HG02938 (cell line): ENCODE results near the gene ZNF385C.

Source experiments
- ATAC-seq: cut with Tn5 transposase; IDR thresholded peaks from one replicate; pipeline ENCODE4 v1.9.1; 2021; ENCODE audit warnings: mild to moderate bottlenecking, moderate library complexity; ENCODE audit not compliant: unreplicated experiment

The ZNF385C gene

DNA sequence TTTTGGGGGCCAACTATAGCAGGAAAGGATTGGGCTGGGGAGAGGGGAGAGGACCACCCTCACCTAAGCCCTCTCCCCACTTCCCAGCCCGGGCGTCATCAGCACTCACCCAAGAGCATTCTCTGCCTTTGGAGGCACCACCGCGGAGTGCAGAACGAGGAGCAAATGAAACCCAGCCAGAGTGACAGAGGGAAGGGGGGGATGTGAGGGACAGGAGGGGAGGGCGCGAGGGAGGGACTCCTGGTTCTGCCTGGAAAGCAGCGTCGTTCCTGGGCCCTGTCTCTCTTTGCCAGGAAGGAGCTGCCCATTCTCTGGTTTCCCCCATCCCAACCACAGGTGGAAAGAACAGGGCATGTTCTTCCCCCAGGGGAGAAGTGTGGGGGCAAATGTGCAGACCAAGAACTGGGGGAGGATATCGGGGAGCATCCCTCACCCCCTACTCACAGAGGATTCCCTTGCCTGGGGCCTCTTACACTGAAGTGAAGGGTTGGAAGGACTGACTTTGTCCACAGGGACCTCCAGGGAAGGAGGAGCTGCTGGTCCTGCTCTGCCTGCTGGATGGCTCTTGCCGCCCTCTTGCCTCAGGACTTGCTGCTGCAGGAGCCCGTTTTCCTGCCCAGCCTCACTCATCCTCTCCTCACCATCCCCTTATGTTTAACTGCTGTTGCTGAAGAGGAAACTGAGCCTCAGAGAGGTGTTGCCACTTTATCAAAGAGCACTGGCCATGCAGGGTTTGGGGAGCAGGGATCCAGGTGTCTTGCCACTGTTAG, 44.4 kb downstream of the ZNF385C start:
- no peak for ATAC-seq

DNA sequence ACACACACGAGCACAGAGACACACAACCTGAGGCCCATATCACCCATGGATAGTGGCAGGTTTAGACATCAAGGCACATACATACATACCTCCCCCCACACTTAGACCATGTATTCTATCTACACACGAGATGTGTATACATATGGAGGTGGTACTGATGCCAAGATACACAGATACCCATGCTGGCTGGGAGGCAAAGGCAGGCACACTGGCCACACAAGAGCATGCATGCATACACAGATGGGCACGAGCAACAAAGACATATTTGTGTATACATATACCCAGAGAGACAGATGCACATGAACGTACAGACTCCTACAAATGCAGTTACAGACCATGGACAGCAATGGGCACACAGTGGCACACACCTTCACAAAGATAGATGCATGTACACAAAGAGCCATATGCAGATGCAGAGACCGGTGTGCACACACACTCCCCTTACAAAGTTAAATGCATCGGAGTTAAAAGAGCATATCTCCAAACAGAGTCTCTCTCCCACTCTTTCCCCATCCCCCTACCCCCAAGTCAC, 45.9 kb downstream of the ZNF385C start:
- ATAC-seq: no peak

DNA sequence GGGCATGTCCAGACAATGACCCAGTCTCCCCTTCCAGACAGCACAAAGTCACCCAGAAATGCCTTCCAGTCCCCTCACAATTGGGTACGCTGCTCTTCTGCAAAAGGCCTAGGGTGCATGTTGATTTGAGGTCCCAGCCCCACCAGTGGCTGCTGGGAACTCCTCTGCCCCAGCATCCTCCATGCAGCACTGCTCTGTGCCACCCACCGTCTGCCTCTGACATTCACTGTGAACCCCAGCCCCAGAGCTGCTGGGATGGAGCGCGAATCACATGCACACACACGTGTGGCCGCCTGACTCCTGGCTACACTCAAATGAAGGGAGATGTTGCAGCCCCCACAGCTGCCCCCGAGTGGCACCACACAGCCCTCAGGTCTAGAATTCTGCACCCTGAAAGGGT, 46.6 kb downstream of the ZNF385C start:
- no peak for ATAC-seq

DNA sequence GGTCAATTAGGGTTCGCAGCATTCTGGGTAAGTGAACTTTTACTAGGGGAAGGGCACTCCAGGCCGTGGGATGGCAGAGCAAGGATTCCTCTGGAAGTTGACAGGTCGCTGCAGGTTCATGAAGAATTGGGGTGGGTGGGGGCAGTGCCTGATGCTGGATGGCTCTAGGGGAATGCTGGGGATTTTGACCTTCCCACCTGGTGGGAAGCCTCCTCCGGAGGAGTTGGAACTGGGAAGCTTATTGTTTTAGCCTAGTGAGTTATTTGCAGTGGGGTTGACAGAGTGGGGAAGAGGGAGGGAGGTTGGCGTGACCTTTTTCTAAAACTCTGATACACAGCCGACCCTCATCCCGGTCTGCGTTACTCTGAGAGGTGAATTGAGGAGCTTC, 47.3 kb downstream of the ZNF385C start:
- no peak for ATAC-seq

DNA sequence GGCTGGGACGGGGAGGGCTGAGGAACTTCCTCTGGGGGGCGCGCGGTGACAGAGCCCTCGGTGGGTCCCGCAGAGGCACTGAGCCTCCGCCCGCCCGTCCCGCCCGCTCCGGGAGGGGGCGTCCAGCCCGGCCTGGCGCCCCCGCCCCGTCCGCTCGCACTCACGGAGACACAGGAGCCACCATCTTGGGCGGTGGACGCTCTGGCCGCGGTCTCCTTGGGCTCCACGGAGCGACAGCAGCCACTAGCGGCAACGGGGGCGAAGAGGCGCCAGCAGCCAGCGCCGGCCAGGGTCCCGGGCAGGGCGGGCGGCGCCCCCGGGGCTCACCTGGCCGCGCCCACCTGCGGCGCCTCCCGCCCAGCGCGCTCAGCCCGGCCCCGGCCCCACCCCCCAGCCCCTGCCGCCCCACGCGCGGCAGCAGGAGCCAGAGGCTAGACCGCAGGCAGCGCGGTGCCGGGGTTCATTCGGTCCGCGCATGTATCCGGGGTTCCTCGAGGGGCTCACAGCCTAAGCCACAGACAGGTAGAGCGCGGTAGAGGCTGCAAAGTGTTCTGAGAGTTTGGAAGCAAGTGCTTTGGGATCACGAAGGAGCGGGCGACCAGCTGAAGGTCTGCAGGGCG, 47.8 kb downstream of the ZNF385C start, which contains the start of gene C17orf113:
TSS of gene C17orf113 (minus strand) at position 209 of the 620 bp plus-strand sequence. CDS start 7,225 bp downstream, outside the sequence.
- no peak for ATAC-seq

DNA sequence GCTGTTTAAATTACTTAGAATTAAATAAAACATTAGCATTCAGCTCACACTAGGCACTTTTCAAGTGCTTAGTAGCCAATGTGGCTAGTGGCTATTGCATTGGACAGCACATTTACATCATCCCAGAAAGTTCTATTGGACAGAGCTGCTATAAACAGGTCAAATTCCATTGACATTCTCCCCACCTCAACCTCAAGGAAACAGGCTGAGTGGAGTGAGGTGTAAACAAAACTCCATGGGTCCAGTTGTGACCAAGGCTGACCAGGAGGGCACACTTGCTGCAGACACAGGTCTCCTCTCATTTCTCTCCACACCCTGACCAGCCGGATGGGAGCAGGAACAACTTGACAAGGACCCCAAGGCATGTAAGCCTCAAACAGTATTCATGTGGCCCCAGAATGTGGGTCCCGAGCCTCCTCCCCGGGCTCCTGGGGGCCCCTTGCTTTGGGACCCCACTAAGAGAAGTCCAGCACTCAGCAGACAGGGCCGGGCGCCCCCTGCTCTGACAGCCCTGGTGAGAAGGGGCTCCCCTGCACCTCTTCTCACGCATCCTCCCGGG, 48.4 kb downstream of the ZNF385C start:
- no peak for ATAC-seq

DNA sequence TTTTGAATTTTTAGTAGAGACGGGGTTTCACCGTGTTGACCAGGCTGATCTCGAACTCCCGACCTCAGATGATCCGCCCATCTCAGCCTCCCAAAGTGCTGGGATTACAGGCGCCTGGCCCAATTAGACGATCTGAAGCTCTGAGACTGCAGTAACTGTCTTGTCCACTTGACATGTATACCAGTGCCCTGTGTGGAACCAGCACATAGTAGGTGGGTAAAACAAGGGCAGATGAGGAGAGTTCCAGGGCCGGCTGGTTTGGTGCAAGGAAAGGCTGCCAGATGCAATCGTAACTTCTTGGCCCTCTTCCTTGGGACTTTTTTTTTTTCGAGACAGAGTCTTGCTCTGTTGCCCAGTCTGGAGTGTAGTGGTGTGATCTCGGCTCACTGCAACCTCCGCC, 50.9 kb downstream of the ZNF385C start:
- ATAC-seq: no peak

DNA sequence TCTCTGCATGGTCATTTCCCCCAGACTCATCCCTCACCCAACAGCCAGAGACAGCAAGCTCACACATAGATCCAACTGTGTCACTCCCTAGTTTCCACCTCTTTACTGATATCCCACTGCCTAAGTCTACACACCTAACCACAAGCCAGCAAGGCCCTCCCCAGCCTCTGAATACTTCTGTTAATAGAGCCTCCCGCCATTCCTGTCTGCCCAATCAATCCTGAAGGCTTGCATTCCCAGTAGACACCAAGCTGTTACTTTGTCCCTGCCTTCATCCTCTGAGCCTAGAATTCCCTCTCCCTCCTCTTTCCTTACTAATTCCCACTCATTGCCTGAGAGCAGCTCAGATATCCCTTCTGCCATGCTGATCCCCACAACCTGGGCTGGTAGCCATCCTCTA, 52.6 kb downstream of the ZNF385C start:
- ATAC-seq: no peak

DNA sequence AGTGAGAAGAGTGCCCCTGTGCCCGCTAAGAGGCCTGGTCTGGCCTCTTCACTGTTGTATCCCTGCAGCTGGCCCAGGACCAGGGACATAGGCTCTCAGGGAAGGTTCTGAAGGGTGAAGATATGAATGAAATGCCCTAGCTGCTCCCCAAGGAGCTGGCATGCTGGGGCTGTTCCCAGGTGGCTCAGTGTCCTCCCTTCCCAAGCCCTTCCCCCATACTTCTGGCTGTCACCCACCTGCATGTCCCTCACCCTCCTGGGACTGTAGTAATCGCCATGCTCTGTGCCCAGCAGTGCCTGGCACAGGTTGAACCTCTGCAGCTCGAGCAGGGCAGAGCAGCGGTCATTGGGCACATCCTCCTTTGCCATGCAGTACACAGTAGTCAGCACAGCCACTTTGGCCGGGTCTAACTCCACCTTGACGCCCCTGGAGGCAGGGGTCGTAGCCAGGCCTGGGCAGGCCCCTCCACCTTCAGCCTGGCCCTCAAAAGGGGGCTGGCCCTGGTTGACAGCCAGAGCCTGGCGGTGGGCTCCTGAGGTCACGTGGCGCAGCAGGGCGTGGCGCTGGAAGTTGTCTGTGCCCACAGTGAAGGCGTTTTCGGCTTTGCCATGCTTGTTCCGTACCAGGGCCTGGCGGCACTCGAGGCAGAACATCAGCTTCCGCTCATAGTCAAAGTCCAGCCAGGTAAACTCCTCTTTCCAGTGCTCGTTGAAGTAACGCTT, 55.5 kb downstream of the ZNF385C start:
- ATAC-seq: no peak

DNA sequence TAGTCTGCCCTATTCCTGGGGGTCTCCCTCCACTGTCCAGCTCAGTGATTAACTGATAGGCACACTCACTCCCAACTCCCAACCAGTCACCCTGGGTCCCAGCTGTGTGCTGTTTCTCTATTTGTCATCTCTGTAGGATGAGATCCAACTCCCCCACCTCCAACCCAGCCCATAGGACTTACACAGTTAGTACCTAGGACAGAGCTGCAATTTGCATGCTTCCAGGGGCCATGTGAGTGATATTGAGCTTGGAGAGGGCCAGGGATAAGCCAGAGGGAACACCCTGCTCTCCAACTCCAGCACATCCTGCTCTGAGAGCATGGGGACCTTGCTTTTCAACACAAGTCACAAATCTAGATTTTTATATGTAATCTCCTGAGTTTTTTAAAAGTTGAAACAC, 56.7 kb downstream of the ZNF385C start:
- ATAC-seq: no peak

DNA sequence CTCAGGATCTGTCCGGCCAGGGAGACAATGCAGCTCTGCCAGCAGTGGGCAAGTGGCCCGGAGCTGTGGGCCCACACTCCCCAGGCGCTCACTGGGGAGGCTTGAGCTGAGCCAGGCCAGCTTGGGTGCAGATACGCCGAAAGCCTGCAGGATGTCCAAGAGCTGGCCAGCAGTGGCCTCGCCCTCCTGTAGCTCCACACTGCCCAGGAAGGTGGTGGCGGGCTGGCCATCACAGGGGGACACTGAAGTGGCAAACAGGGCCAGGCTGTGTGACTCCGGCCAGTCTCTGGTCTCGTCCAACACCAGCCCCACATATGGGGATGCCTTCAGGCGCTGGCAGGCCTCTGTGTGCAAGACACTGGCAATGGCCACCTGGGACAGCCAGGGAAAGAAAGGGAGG, 57.5 kb downstream of the ZNF385C start:
- ATAC-seq: no peak

DNA sequence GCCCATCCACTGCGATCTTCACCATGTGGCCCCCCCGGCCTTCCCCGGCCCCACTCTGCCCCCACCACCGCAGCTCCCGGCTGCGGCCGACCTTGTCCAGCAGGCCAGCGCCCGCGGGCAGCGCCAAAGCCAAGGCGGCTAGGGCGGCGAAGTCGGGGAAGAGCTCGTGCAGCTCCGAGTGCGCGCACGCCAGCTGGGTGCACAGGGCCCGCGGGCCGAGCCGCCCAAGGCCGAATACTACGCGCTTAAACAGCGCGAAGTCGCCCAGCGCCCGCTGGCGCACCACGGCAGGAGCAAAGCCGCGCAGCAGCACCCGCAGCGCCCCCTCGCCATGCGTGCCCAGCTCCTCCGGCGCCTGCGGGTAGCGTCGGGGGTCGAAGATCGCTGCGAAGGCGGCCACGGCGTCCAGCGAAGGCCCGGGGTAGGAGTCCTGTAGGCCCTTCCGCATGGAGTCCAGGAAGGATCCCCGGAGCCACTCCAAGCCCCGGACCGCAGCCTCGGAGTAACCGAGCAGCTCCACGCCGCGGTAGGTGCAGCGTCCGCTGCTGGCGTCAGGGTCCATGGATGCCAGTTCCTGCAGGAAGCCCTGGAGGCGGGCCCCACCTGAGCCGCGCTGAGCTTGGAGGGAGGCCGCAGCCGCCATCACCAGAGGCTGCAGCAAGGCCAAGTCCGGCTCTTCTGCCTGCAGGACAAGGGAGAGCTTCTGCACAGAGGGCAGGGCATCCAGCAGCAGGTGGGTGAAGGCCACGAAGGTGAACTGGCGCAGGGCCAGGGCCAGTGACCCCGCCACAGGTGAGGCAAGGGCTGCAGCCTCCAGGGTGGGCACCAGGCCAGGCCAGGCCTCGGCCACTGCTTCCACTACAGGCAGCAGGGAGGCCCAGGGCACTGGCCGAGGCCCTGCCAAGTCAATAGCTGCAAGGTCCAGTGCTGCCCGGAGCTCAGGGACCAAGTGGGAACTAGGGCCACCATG, 58.2 kb downstream of the ZNF385C start:
- ATAC-seq: no peak

DNA sequence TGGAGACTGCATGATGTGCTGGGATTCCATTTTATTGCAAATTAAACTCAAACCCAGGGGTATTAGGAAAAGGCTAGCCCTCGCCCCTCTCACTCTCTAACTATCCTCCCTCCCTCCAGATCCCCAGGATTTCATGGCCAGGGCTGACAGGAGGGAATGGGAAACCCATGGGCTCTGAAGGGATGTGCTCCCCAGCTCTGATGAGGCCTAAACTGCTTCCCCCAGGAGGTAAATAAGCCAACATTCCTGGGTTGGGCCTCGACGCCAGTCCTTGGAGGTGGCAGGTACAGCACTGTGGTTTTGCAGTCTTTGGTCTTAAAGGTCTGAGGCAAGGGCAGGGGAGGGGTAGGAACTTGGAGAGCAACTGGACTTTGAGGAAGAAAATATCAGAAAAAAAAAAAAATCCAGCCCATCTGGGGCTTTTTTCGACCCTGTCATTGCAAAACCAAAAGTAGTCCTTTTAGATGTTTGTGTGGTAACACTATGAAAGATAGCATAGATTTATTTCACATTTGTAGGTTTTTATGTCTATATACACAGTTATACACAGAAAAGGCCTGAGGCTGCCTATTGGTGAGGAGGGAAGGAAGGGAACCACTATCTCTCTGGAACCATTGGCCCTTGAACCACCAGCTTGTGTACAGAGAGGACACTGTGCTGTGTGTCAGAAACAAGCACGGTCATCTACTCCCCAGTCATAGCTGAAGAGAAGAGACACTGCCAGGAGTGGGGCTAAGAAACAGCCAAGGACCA, 59.9 kb downstream of the ZNF385C start:
- ATAC-seq: no peak

DNA sequence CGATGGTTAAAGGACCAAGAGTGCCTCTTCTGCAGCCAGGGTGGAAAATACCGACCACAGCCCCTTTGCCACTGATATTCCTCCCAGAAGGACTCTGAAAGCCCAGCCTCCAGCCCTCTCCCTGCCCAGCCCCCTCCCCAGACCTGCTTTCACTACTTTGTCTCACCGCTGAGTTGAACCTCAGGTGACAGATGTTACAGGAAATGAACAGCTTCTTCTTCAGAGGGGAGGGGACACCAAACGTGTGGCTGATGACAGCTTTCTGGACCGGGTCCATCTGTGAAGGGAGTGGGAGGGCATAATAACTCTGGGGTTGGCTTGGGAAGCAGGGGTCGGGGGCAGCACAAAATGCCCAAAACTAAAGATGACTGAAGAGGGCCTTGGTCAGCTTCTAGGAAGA, 64.2 kb downstream of the ZNF385C start:
- no peak for ATAC-seq

DNA sequence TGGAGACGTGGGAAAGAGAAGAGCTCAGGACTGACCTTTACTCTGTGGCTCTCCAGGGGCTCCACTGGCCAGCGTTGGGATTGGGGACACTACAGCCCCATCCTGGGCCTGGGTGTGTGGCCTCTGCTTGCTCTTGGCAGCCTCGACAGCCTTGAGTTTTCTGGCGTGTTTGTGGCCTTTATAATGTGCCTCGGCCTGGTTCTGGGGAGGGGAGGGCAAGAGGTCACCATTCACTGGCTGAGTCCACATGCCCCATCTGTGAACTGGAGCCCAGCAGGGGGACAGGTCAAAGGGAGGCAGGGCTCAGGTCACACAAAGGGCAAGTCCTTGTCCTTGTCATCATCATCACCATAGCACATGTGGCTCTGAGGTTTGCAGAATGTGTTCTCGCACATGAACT, 66.7 kb downstream of the ZNF385C start:
- no peak for ATAC-seq

DNA sequence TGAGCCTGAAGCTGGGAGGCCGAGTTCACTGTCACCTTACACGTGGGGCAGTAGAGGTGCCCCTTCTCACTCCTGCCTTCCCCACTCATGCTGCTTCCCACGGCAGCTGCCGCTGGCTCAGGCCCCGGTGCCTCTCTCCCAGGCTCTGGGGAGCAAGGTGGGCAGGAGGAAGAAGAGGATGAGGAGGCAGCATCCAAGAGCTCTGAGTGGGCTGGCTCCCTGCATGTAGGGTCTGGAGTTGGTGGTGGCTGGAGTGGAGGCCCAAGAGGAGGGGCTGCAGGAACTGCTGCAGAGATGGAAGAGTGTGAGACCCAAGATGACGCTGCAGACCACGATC, 69.5 kb downstream of the ZNF385C start:
- ATAC-seq: no peak

DNA sequence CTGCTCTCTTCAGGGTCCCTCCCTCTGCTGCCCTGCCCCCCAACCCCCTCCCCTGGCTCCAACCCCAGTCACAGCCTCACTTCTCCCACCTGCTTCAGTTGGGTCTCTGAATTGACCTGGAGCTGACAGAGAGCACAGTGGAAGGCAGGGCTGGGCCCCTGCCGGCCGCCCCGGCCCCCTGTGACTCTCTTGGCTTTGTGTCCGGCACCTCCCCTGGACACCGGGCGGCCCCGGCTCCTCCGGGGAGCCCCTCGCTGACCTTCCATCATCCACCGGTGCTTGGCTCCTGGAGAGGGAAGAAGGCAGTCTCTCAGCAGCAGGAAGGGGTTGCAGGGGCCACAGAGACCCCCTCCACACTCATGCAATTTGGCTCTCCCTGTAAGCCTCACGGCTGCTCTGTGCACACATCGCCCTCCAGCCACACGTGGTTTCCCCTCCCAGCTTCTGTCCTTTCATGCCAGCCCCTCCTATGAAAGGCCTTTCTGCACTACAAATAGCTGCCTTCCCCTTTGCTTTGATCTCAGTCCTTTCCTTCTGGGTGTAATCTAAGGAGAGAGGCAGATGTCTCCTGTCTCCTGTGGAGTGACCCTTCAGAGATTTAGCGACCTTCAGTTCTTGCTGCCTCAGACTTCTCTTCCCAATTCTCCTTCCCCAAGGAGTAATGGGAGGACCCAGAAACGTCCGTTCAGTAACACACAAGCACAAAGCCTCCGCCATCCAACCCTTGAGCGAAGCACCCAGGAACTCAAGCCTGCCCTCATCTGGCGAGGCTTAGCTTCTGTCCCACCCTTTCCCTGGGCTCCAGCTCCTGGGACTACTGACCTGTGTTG, 70.1 kb downstream of the ZNF385C start:
- no peak for ATAC-seq

DNA sequence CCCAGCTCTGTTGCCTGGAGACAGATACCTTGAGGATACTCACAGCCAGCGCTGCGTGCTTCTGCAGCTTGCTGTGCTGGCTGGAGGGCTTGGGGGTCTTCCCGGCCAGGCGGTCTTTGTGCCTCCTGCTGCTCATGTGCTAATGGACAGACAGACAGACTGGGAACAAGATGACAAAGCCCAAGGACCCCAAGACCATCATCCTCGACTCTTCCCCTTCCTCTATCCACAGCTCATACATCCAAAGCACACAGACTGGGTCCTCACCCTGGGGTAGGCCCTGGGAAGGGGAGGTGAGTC, 70.7 kb downstream of the ZNF385C start:
- no peak for ATAC-seq
